GM23248 (cell line): ENCODE data around the gene MYLK. TPM values are rescaled to one million over a fixed set of nuclear protein-coding genes. Genes with fewer than 3 reads are reported as not detected.

ENCODE experiments used
- DNase-seq: peaks from one replicate; pipeline ENCODE4 v3.0.0-alpha.2; 2015
- H2AFZ ChIP-seq: fragments of 200-600 bp; sonication (generic); 2 replicates; pipeline ENCODE4 v1.6.1; 2016; ENCODE audit warnings: antibody characterized with exemption
- H3F3A ChIP-seq: fragments of 200-600 bp; sonication (generic); 2 replicates; pipeline ENCODE4 v1.6.1; 2016; ENCODE audit warnings: mild to moderate bottlenecking, antibody characterized with exemption, mixed run types; ENCODE audit not compliant: insufficient read depth
- H3K27ac ChIP-seq: fragments of 200-600 bp; sonication (generic); 2 replicates; pipeline ENCODE4 v1.5.1; 2016; ENCODE audit warnings: mild to moderate bottlenecking
- H3K27me3 ChIP-seq: fragments of 200-600 bp; sonication (generic); replicated peaks from 2 replicates; pipeline ENCODE4 v1.6.1; 2016; ENCODE audit warnings: mild to moderate bottlenecking; ENCODE audit not compliant: insufficient read depth
- H3K36me3 ChIP-seq: fragments of 200-600 bp; sonication (generic); 2 replicates; pipeline ENCODE4 v1.6.1; 2016; ENCODE audit warnings: low read depth, mild to moderate bottlenecking
- H3K4me1 ChIP-seq: fragments of 200-600 bp; sonication (generic); 2 replicates; pipeline ENCODE4 v1.6.1; 2016; ENCODE audit warnings: mild to moderate bottlenecking; ENCODE audit not compliant: insufficient read depth
- H3K4me2 ChIP-seq: fragments of 200-600 bp; sonication (generic); one replicate; pipeline ENCODE4 v1.6.1; 2016; ENCODE audit warnings: mild to moderate bottlenecking; ENCODE audit not compliant: unreplicated experiment
- H3K4me3 ChIP-seq: fragments of 200-600 bp; sonication (generic); 2 replicates; pipeline ENCODE4 v1.5.1; 2016; ENCODE audit warnings: mild to moderate bottlenecking
- H3K79me2 ChIP-seq: fragments of 200-600 bp; sonication (generic); 2 replicates; pipeline ENCODE4 v1.6.1; 2016; ENCODE audit warnings: mild to moderate bottlenecking; ENCODE audit not compliant: insufficient read depth
- H3K9ac ChIP-seq: fragments of 200-600 bp; sonication (generic); 2 replicates; pipeline ENCODE4 v1.6.1; 2016; ENCODE audit warnings: mild to moderate bottlenecking
- H3K9me2 ChIP-seq: fragments of 200-600 bp; sonication (generic); 2 replicates; pipeline ENCODE4 v1.6.1; 2016; ENCODE audit warnings: mixed run types, mild to moderate bottlenecking, moderate library complexity; ENCODE audit not compliant: insufficient read depth
- H3K9me3 ChIP-seq: fragments of 200-600 bp; sonication (generic); one replicate; pipeline ENCODE4 v1.6.1; 2017; ENCODE audit warnings: low read depth
- H4K20me1 ChIP-seq: fragments of 200-600 bp; sonication (generic); 2 replicates; pipeline ENCODE4 v1.6.0; 2016; ENCODE audit not compliant: insufficient read depth
- EZH2 ChIP-seq: fragments of 200-600 bp; sonication (generic); IDR thresholded peaks from 2 replicates; pipeline ENCODE4 v1.6.1; 2018; ENCODE audit warnings: antibody characterized with exemption, mild to moderate bottlenecking; ENCODE audit not compliant: insufficient read depth, poor library complexity, severe bottlenecking
- EZH2phosphoT487 ChIP-seq: fragments of 200-600 bp; sonication (generic); IDR thresholded peaks from 2 replicates; pipeline ENCODE4 v1.6.1; 2018; ENCODE audit warnings: antibody characterized with exemption, moderate library complexity, mild to moderate bottlenecking, low read depth; ENCODE audit not compliant: insufficient read depth
- WGBS, 2 experiments: methylation state at CpG; one replicate each; pipeline ENCODE4 v1.1.6; 2015 to 2017; ENCODE audit warnings: low lambda C conversion rate in 2 of 2, low coverage in 1 of 2; ENCODE audit errors: missing lambda C conversion rate in 2 of 2; 5-methylcytosine and 5-hydroxymethylcytosine counted together
- in situ Hi-C: fragments of 300-500 bp; cut with MboI; formaldehyde crosslinking; loops from 2 replicates; pipeline ENCODE4 v1.15.0; 2020
- polyA plus RNA-seq: library from polyadenylated mRNA; unstranded; fragments of >200 nt; fragmentation: Nextera tagmentation; extraction: Ambion mirVana; gene quantifications from 2 replicates; pipeline ENCODE4 v1.2.1, GENCODE V29; 2016
- total RNA-seq: library from RNA; depleted of rRNA; stranded (reverse); fragments of >200 nt; shearing (Covaris generic); gene quantifications from 2 replicates; pipeline ENCODE4 v1.2.3, GENCODE V29; 2014

The MYLK gene
- total and polyA plus RNA-seq, 2 experiments from 2014 or later, result 110 to 174 TPM

DNA sequence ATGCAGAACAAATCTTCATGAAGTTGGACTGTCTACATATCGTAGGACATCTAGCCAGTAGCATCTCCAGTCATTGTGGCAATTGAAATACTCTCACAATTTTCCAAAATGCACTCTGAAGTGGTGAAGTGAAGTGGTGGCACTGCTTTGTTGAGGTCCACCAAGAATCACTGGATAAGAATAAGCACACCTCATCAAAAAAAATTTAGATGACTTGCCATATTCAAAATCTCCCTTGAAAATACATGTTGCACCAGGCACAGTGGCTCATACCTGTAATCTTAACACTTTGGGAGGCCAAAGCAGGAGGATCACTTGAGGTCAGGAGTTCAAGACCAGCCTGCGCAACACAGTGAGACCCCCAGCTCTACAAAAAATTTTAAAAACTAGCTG, 312.2 kb downstream of the MYLK start:
- Histone ChIP-seq H2AFZ (no peak overlapping the region), H3K9me3 (no peaks in the 10 kb centered on the region), H3K36me3 (no peaks in the 10 kb centered on the region), H3K4me2 (no peak overlapping the region), H3K4me3 (no peak overlapping the region), H3K79me2 (peaks cover 66% of the 10 kb centered on the region), H3K9me2 (no peaks in the 10 kb centered on the region), H4K20me1 (no peaks in the 10 kb centered on the region), H3K9ac (no peak overlapping the region), H3K27ac (no peak overlapping the region), H3F3A (peaks cover 11% of the 10 kb centered on the region; the same call in 1 of the 2 replicates), H3K27me3 (no peaks in the 10 kb centered on the region), H3K4me1 (peaks cover 13% of the 10 kb centered on the region)
- WGBS, 2 experiments, result 98 to 100% methylated on average over 2 of the region's 2 CpGs
- no peak for TF ChIP-seq EZH2
- no peak for TF ChIP-seq EZH2phosphoT487
- in situ Hi-C loops, result no loop called here
- no peak for DNase-seq

DNA sequence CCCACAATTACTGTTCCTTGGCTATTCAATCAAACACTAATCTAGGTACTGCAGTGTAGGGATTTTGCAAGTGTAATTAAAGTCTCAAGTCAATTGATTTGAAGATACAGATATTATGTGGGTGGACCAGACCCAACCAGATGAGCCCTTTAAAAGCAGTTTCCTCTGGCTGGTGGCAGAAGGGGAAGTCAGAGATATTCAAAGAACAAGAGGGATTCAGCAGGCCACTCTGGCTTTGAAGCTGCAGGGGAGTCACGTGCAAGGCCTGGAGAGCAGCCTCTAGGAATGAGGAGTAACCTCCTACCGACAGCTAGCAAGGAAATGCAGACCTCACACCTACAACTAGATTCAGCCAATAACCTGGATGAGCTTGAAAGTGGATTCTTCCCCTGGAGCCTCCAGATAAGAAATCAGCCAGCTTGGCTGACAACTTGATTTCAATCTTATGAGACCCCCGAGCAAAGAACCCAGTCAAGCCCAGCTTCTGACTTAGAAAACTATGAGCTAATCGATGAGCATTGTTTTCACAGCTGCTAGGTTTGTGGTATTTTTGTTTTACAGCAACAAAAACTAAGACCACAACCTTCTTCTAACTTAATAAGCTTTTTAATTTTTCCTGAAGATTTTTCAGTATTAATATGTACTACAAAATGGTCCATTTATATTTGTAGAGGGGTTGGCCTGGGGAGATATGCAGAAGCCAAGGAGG, 312.7 kb downstream of the MYLK start:
- H3K4me2 ChIP-seq, result no peak overlapping the region
- peaks cover 8% of the 10 kb centered on the region; the same call in 1 of the 2 replicates for H3F3A ChIP-seq
- H3K9me3 ChIP-seq, result no peaks in the 10 kb centered on the region
- H3K9ac ChIP-seq, result no peak overlapping the region
- in situ Hi-C loops, result no loop called here
- H3K27ac ChIP-seq, result no peak overlapping the region
- H3K27me3 ChIP-seq, result no peaks in the 10 kb centered on the region
- WGBS, 2 experiments, result 57 to 58% methylated on average over 4 of the region's 4 CpGs
- H3K4me1 ChIP-seq, result peaks cover 8% of the 10 kb centered on the region
- DNase-seq, result no peak
- no peaks in the 10 kb centered on the region for H3K36me3 ChIP-seq
- peaks cover 66% of the 10 kb centered on the region for H3K79me2 ChIP-seq
- no peak overlapping the region for H2AFZ ChIP-seq
- no peaks in the 10 kb centered on the region for H4K20me1 ChIP-seq
- no peaks in the 10 kb centered on the region for H3K9me2 ChIP-seq
- TF ChIP-seq EZH2 (no peak), EZH2phosphoT487 (no peak)
- no peak overlapping the region for H3K4me3 ChIP-seq

DNA sequence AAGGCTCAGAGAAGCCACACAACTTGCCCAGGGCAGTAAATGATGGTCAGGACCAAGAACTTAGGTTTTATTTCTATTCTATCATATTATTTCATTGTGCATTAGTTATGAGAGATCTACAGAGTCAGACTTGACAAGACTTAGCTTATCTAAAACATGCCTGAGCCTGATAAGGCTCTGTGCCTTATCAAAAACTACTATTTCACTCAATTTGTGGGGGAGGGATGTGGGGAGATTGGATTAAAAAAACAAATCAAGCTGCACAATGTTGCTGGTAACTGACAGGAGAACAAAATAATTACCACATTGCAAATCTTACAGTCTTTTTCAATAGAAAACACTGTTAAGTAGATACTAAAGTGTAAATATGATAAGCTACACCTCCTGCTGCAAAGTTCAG, 315.3 kb downstream of the MYLK start:
- H2AFZ ChIP-seq, result no peak overlapping the region
- no peaks in the 10 kb centered on the region for H4K20me1 ChIP-seq
- no peak overlapping the region for H3K27ac ChIP-seq
- no peaks in the 10 kb centered on the region for H3K9me3 ChIP-seq
- H3F3A ChIP-seq, result no peaks in the 10 kb centered on the region
- no peak overlapping the region for H3K9ac ChIP-seq
- H3K4me2 ChIP-seq, result no peak overlapping the region
- H3K27me3 ChIP-seq, result no peaks in the 10 kb centered on the region
- no peaks in the 10 kb centered on the region for H3K4me1 ChIP-seq
- no peak overlapping the region for H3K4me3 ChIP-seq
- no peaks in the 10 kb centered on the region for H3K9me2 ChIP-seq
- DNase-seq, result no peak
- no peaks in the 10 kb centered on the region for H3K36me3 ChIP-seq
- peaks cover 48% of the 10 kb centered on the region for H3K79me2 ChIP-seq
- in situ Hi-C loops, result no loop called here
- TF ChIP-seq EZH2 (no peak), EZH2phosphoT487 (no peak)

DNA sequence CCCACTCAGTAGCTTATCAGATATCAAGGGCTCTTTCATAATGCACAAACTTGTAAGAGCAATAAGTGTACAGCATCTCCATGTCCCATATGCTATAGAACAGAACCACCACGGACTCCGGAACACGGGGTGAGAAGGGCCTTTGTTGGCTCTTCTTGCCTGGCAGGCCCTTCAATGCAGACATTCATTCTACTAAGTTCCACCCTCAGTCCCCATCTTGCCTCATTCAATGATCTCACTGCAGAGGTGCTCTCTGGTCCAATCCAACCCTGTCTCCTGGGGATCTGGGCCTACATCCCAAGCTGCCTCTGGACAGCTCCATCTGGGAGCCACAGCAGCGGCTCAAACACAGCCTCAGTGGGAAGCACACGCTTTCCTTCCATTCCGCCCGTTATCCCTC, 316.1 kb downstream of the MYLK start:
- in situ Hi-C loops, result no loop called here
- peaks cover 39% of the 10 kb centered on the region for H3K79me2 ChIP-seq
- 87 to 93% methylated on average over 7 of the region's 7 CpGs for WGBS, 2 experiments

DNA sequence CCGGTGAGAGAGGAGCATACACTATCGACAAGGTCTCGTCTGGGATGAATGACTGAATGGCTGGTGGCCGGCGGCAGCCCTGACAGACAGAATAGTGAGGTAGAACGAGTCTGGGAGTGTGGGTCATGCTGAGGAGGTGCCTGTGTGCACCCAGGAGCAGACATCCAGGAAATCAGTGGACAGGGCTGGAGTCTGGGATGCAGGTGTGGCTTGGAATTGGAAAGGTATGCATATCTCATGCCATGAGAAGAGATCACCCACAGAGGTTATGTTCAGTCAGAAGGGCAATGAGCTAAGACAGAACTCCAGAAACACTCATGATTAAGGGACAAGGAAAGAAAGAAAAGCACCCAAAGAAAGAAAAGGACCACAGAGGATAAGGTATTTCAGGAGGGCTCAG, 320.1 kb downstream of the MYLK start:
- WGBS, 2 experiments, result 89 to 92% methylated on average over 6 of the region's 6 CpGs
- Histone ChIP-seq H3K79me2 (peaks cover 12% of the 10 kb centered on the region), H3K9ac (no peak overlapping the region), H3K27me3 (no peaks in the 10 kb centered on the region), H3K4me3 (no peak overlapping the region), H3F3A (0 out of 2 replicates have a peak, but pooled peaks cover 5% of the 10 kb centered on the region), H3K36me3 (no peaks in the 10 kb centered on the region), H2AFZ (no peak overlapping the region), H4K20me1 (no peaks in the 10 kb centered on the region), H3K27ac (no peak overlapping the region), H3K9me2 (no peaks in the 10 kb centered on the region), H3K9me3 (no peaks in the 10 kb centered on the region), H3K4me2 (no peak overlapping the region), H3K4me1 (no peaks in the 10 kb centered on the region)
- in situ Hi-C loops, result no loop called here
- no peak for TF ChIP-seq EZH2phosphoT487
- TF ChIP-seq EZH2, result no peak
- DNase-seq, result no peak

More for the DNA sequence above, 316.1 kb downstream of the MYLK start:
- TF ChIP-seq EZH2phosphoT487, result no peak
- TF ChIP-seq EZH2, result no peak
- H3K27ac ChIP-seq, result no peak overlapping the region
- no peak overlapping the region for H3K9ac ChIP-seq
- no peak overlapping the region for H3K4me3 ChIP-seq
- no peaks in the 10 kb centered on the region for H4K20me1 ChIP-seq
- no peak overlapping the region for H2AFZ ChIP-seq
- no peaks in the 10 kb centered on the region for H3K9me2 ChIP-seq
- no peaks in the 10 kb centered on the region for H3K9me3 ChIP-seq
- H3K4me2 ChIP-seq, result no peak overlapping the region
- no peak for DNase-seq
- no peaks in the 10 kb centered on the region for H3K27me3 ChIP-seq
- 0 out of 2 replicates have a peak, but pooled peaks cover under 1% of the 10 kb centered on the region for H3F3A ChIP-seq
- no peaks in the 10 kb centered on the region for H3K36me3 ChIP-seq
- H3K4me1 ChIP-seq, result no peaks in the 10 kb centered on the region
